NCI-H1417 (cell line): Measurements from ENCODE around the gene SUPT3H.
A peak's percentile ranks its signal among the peaks of the same experiment; 100 is the strongest.

Experiments
- DNase-seq, 3 experiments: peaks; one replicate each; lab custom pipeline; 2025; lab: John Stamatoyannopoulos, UW

The SUPT3H gene

GRCh38 chr6:45256697-45257695, 120.7 kb downstream of the SUPT3H start:
- DNase-seq: no peak

DNA sequence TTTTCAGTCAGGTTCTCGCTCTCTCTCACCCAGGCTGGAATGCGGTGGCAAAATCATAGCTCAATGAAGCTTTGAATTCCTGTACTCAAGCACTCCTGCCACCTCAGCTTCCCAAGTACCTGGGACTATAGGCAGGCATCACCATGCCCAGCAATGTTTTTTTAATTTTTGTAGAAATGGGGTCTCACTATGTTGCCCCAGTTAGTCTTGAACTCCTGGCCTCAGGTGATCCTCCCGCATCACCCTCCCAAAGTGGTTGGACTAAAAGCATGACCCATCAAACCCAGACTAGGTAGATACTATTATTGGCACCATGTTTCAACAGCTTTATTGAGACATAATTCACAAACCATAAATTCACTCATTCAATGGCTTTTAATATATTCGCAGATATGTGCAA, 122.3 kb downstream of the SUPT3H start:
- DNase-seq: no peak

DNA sequence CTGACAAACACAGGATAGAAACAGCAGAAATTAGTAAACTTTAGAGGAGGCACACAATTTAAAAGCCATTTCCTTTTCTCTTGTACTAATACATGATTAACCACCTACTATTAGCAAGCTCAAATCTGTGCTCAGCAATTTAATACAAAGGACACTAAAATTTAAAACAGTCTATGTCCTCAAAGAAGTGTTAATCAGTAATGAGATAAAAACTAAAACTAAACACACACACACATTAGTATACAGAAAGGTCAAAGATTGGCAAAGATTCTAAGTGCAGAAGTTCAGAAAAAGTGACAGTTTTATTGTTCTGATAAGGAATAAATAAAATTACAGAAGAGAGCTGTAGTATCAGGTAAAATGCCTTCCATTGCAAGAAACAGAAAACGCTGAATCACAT, 123.5 kb downstream of the SUPT3H start:
- no peak for DNase-seq

- peak in 2 of 3 experiments; percentile 3 to 78 for DNase-seq
These were observed 124.3 kb downstream of the SUPT3H start for GRCh38 chr6:45253453-45253852.

- DNase-seq: no peak
These were observed 146.1 kb downstream of the SUPT3H start for GRCh38 chr6:45231660-45232059.

- no peak for DNase-seq
These were observed 148.3 kb downstream of the SUPT3H start for GRCh38 chr6:45229416-45229815.

DNA sequence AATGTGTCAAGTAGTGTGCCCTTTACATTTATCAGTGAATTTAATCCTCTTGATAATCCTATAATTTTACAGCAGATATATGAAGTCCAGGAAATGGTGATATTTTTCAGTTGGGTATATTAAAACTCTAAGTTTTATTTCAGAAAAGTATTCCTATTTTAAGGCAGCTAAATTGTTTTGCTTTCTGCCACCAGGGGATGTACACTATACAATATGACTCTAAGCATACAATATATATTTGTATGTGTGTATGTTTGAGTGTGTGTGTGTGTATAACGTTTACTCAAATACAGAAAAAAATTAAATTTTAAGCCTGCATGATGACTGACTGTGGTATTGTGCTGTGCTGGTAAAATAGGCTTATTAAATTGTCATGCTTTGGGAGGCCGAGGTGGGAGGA, 151.7 kb downstream of the SUPT3H start:
- DNase-seq: no peak

- no peak for DNase-seq
These were observed 155.4 kb downstream of the SUPT3H start for GRCh38 chr6:45222380-45222779.

GRCh38 chr6:45215759-45216158, 162.0 kb downstream of the SUPT3H start:
- no peak for DNase-seq

DNA sequence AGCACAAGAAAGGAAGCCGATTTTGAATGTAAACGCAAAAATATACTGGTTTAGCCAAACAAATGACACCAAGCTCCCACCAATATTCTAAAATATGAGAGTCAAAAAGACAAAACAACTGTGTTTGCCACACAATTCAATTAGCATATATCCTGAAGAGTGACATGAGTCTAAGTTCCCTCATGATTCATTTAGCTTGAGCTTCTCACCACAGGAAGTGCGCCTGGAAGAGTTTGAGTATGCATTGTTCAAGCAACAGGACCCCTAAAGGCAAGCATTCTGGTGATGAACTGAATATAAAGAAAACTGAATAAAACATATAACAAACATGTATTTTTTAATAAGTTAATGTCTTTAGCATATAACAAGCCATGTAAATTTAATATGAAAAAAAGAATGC, 164.8 kb downstream of the SUPT3H start:
- no peak for DNase-seq

- no peak for DNase-seq
These were observed 168.0 kb downstream of the SUPT3H start for GRCh38 chr6:45209762-45210161.

DNA sequence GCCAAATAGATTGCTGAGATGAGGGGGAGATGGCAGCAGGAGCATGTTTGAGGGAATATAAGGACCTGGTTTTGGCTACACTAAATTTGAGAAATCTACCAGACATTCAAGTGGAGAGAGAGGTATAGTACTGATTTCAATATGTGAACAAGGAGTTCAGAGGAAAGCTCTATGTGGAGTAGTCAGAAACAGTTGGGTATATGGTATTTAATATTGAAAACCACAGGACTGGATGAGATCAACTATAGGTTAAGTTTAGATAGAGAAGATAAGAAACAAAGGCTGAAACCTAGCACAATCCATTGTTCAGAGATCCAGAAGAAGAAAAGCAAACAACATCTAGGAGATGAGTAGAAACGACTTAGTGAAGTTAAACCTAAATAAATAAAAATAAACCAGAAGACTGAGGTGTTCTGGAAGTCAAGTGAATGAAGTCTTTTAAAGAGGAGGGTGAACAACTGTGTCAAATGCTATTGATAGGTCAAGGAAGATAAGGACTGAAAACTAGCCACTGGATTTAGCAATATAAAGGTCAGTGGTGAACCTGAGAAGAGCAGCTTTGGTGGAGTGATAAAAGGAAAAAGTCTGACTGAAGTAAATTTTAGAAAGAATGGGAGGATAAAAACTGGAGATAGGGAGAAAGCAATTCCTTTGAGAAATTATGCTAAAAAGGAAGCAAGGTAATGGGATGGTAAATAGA, 170.8 kb downstream of the SUPT3H start:
- no peak for DNase-seq

DNA sequence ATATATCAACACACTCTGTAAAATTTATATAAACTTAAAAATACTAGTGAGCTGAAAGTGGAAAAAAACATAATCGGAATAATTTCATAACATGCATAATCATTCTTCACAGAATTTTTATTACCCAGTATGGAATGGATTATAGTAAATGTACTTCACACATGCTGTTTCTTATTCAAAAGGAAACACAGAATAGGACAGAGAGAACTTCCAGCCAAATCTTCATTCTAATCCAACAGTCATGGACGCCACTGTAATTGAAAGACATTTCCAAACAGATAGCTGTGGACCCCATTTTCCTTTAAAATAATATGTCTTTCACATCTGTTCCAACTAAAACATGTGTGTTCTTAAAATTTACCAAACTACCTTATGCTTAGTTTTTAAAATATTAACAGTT, 176.2 kb downstream of the SUPT3H start:
- no peak for DNase-seq

DNA sequence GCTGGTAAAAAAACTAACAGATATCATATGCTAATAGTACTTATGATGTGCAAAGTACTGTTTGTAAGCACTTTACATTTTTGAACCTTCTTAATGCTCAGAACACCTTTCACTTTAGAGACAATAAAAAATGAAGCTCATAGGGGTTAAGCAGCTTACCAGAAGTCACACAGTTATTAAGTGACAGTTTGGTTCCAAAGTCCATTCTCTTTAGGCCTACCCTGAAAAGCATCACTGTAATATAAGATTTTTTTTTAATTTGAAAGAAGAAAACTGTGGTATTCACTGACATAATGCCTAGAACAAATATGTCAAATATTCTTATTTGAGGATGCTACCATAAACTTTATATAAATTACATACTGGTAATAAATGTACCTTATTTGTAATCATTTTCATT, 177.2 kb downstream of the SUPT3H start:
- DNase-seq: no peak

GRCh38 chr6:45199554-45199953, 178.2 kb downstream of the SUPT3H start:
- no peak for DNase-seq

- no peak for DNase-seq
These were observed 181.6 kb downstream of the SUPT3H start for GRCh38 chr6:45196121-45196520.

DNA sequence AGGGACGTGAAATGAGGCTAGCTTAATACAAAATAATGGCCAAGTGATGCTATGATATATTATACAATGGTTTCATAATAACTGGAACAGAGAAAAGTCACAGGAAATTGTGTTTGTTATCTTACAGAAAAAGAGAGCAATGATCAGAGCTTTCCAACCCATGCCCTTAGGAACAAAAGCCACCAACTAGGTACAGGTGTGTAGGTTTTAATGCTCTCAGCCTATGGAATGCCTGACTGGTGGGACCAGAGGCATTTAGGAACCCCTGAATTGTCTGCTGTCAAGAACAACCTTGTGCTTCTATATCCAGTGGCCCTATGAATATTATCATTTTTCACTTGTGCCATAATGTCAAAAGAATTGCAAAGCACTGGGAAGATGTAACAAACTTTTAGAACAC, 182.6 kb downstream of the SUPT3H start:
- no peak for DNase-seq

GRCh38 chr6:45192556-45192955, 185.2 kb downstream of the SUPT3H start:
- DNase-seq: no peak

- DNase-seq: no peak
These were observed 186.3 kb downstream of the SUPT3H start for GRCh38 chr6:45191414-45191813.

DNA sequence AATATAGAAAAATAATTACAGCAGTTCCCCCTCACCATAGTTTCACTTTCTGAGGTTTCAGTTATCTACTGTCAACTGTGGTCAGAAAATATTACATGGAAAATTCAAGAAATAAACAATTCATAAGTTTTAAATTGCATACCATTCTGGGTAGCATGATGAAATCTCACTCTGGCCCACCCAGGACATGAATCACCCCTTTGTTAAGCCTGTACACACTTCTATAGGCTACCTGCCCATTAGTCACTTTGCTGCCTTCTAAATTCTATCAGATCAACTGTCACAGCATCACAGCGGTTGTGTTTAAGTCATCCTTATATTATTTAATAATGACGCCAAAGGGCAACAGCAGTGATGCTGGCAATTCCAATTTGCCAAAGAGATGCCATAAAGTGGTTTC, 189.9 kb downstream of the SUPT3H start:
- DNase-seq: no peak

GRCh38 chr6:45185403-45186251, 192.1 kb downstream of the SUPT3H start:
- no peak for DNase-seq

DNA sequence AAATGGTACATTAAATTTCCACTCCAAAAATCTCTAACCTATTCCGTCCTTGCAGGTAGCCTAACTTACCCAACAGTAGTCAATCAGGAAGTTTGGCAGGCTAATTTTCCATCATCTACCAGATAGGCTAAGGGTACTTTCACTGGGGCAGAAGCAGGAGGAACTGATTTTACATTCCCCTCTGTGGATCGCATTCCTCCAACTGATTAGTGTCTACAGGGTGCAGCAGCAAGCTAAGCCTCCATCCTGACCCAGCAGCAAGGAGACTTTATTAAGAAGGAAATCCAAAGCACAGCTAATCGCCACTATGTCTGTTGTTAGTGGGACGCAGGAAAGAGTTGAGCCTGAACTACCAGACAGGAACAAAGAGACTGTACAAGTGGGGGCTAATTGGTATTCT, 192.8 kb downstream of the SUPT3H start:
- DNase-seq: no peak
